ENCODE results near the gene NR5A1.

GRCh38 chr9:124498040-124498439 is 9.2 kb downstream of the NR5A1 start:
- TF ChIP-seq EZH2phosphoT487 (IDR thresholded peaks at IDR 0.05; ENCODE audit: insufficient read depth, low read depth) (no peak), EZH2 (IDR thresholded peaks at IDR 0.05; ENCODE audit: insufficient read depth, poor library complexity, severe bottlenecking) (no peak)

Data from GM23248 (cell line).